Brain microvascular endothelial cell (primary cell): ENCODE data around the gene MBD4.

ENCODE experiments used
- DNase-seq: peaks from one replicate; pipeline ENCODE4 v3.0.0-alpha.2; 2020
- H3K27ac ChIP-seq: fragments of 250-450 bp; sonication (Bioruptor Pico); 2 replicates; pipeline ENCODE4 v1.5.1; 2020; ENCODE audit warnings: mild to moderate bottlenecking, moderate library complexity
- H3K27me3 ChIP-seq: fragments of 250-450 bp; sonication (Bioruptor Pico); replicated peaks from 2 replicates; pipeline ENCODE4 v1.5.1; 2020; ENCODE audit warnings: mild to moderate bottlenecking
- H3K36me3 ChIP-seq: fragments of 250-450 bp; sonication (Bioruptor Pico); replicated peaks from 2 replicates; pipeline ENCODE4 v1.5.1; 2020; ENCODE audit warnings: mild to moderate bottlenecking
- H3K4me3 ChIP-seq: 2 replicates; pipeline ENCODE4 v1.5.1; 2011; ENCODE audit warnings: low read depth, mild to moderate bottlenecking, control low read depth, low read length, moderate library complexity
- CTCF ChIP-seq: IDR thresholded peaks from 2 replicates; pipeline ENCODE4 v1.5.1; 2011; ENCODE audit warnings: low read depth, mild to moderate bottlenecking, moderate library complexity, low read length, control low read depth, inconsistent platforms; ENCODE audit errors: missing control alignments
- in situ Hi-C: cut with HindIII; loops from 2 replicates; pipeline ENCODE4 v1.10.0; 2017; ENCODE audit warnings: low sequenced_read_pairs, low pct_ligation_motif_present

The MBD4 gene

GRCh38 chr3:129419476-129419875 is 20.3 kb downstream of the MBD4 start:
- Histone ChIP-seq H3K27ac (no peak overlapping the region), H3K27me3 (no peaks in the 10 kb centered on the region), H3K36me3 (no peaks in the 10 kb centered on the region), H3K4me3 (no peak overlapping the region)
- in situ Hi-C loops = no loop called here
- TF ChIP-seq CTCF = no peak
- DNase-seq = no peak

GRCh38 chr3:129418041-129418973 is 21.4 kb downstream of the MBD4 start:
- TF ChIP-seq CTCF = no peak
- Histone ChIP-seq H3K4me3 (no peak overlapping the region), H3K27me3 (no peaks in the 10 kb centered on the region), H3K36me3 (no peaks in the 10 kb centered on the region), H3K27ac (no peak overlapping the region)
- DNase-seq = no peak
- in situ Hi-C loops = no loop called here

- Histone ChIP-seq H3K4me3 (no peak overlapping the region), H3K36me3 (no peaks in the 10 kb centered on the region), H3K27me3 (no peaks in the 10 kb centered on the region), H3K27ac (no peak overlapping the region)
- no peak for DNase-seq
- no peak for TF ChIP-seq CTCF
- in situ Hi-C loops = no loop called here
These were observed 22.4 kb downstream of the MBD4 start for GRCh38 chr3:129417326-129417725.

GRCh38 chr3:129416415-129416814 is 23.3 kb downstream of the MBD4 start:
- Histone ChIP-seq H3K4me3 (no peak overlapping the region), H3K27me3 (no peaks in the 10 kb centered on the region), H3K27ac (no peak overlapping the region), H3K36me3 (no peaks in the 10 kb centered on the region)
- TF ChIP-seq CTCF = no peak
- no peak for DNase-seq
- in situ Hi-C loops = no loop called here

GRCh38 chr3:129415830-129416229 is 23.9 kb downstream of the MBD4 start:
- Histone ChIP-seq H3K36me3 (no peaks in the 10 kb centered on the region), H3K27me3 (no peaks in the 10 kb centered on the region), H3K27ac (no peak overlapping the region), H3K4me3 (no peak overlapping the region)
- DNase-seq = no peak
- in situ Hi-C loops = no loop called here
- TF ChIP-seq CTCF = no peak
